Ammon's horn (tissue), 1 donor: ENCODE measurements around the gene METTL21C.

Experiments used
- DNase-seq: peaks from one replicate; pipeline ENCODE4 v3.0.0-alpha.2; 2016; ENCODE audit warnings: low spot score

METTL21C gene

GRCh38 chr13:102694937-102695336 lies at the start of gene METTL21C:
Gene METTL21C (minus strand): TSS chr13:102695044. CDS start chr13:102694498, 546 bp downstream.
- DNase-seq, result no peak

GRCh38 chr13:102742506-102742905 lies 47.7 kb upstream of the METTL21C start:
- no peak for DNase-seq

DNA sequence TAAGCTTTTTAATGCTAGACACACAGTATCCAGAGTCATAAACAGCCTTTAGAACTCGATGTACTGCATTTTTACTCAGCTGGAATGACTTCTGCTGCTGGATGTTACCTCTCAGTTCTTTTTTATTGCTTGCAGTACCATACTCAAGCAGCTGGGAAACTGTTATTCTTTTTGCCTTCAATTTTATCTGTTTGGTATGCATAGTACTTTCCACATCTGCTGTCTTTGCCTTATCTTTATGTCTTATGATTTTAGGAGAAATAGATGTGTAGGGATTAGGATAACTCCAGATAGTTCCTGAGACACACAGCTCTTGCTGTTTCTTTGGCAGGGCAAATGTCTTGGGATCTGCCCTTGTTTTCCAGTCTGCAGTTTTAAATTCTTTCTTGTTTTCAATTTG lies 47.3 kb upstream of the METTL21C start:
- DNase-seq, result no peak

DNA sequence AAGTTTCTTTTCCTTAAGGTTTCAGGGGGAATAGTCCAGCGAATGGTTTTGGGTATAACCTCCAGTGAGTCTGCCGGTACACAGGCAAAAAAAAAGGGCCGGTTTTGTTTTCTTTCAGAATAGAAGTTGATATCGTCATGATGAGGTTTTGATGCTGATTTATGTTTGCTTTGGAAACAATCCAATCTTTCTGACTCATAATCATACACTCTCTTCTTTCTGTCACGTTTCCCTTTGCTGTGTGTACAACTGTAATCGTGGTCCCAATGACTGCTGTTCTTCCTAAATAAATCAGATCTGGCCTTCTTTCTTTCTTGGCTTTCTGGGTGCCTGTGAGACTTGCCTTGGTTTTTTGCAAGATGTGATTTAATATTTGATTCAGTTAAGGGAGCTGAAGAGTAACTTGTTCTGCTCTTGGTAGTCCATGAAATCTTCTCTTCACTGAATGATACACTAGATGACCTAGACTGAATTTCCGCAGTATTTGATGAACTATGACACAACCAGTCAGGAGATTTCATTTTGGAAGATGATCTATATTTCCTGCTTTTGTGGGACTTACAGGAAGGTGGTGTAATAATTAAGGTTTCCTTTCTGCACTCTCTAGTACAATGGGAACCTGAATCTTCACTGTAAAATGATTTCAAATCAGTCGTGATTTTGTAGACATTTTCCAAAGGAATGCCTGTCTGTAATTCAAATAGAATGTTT lies 34.9 kb upstream of the METTL21C start:
- no peak for DNase-seq

- no peak for DNase-seq
Measured at GRCh38 chr13:102726430-102726829, 31.6 kb upstream of the METTL21C start.

DNA sequence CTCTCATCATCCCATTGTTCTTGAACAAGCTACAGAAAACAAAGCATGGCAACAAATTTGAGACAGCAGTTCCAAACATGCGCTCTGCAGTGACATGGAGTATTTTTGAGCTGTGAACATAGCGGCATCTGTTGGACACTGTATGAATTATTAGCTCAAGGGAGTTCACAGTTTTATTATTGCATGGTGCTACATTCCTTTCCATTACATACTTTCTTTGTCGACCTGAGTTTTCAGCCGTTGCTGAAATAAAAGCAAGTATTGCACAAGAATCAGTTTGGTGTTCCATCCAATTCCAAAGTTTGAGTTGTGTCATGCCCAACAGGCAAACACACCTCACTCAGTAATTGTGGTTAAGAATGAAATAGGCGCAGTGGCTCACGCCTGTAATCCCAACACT lies 30.1 kb upstream of the METTL21C start:
- DNase-seq, result peak; percentile 66

GRCh38 chr13:102721800-102722231 lies 27.0 kb upstream of the METTL21C start:
- DNase-seq, result peak; percentile 89

- DNase-seq, result no peak
Measured at GRCh38 chr13:102718746-102719145, 23.9 kb upstream of the METTL21C start.

DNA sequence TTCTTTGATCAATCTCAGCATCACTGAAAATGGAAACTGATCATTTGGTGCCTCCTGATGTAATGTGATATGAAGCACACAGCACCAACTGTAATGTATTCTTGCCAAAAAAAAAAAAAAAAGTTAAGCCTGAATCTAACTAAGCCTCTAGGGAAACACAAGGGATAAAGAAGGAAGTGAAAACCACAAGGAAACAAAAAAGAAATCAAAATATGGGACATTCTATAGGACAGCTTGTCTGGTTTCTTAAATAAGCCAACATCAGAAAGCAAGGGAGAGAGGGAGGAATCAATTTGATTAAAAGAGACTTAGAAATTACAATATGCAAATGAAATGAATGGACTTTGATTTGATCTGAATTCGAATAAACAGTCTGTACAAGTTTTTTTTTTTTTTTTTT lies 20.6 kb upstream of the METTL21C start:
- DNase-seq, result no peak

GRCh38 chr13:102710261-102710679 lies 15.4 kb upstream of the METTL21C start:
- DNase-seq, result no peak

DNA sequence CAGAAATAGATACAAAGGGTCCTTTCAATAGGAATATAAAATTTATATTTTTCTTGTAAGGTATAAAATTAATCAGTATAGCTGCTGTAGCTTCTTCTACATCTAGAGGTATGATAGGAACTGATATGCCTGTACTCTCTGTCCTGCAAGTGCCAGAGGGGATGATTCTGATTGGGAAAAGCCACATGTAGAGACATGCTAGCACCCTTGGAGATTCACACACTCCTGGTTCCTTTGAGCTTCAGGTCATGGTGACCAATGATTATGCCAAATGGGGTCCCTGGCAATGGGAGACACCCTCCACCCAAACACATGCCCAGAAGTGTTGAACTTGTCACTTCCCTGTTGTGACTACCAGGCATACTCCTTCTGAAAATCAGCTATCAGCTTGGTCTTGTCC lies 14.7 kb upstream of the METTL21C start:
- no peak for DNase-seq

GRCh38 chr13:102708991-102709390 lies 14.1 kb upstream of the METTL21C start:
- no peak for DNase-seq

- DNase-seq, result no peak
Measured at GRCh38 chr13:102708211-102708610, 13.4 kb upstream of the METTL21C start.

- peak; percentile 25 for DNase-seq
Measured at GRCh38 chr13:102707467-102707866, 12.6 kb upstream of the METTL21C start.

DNA sequence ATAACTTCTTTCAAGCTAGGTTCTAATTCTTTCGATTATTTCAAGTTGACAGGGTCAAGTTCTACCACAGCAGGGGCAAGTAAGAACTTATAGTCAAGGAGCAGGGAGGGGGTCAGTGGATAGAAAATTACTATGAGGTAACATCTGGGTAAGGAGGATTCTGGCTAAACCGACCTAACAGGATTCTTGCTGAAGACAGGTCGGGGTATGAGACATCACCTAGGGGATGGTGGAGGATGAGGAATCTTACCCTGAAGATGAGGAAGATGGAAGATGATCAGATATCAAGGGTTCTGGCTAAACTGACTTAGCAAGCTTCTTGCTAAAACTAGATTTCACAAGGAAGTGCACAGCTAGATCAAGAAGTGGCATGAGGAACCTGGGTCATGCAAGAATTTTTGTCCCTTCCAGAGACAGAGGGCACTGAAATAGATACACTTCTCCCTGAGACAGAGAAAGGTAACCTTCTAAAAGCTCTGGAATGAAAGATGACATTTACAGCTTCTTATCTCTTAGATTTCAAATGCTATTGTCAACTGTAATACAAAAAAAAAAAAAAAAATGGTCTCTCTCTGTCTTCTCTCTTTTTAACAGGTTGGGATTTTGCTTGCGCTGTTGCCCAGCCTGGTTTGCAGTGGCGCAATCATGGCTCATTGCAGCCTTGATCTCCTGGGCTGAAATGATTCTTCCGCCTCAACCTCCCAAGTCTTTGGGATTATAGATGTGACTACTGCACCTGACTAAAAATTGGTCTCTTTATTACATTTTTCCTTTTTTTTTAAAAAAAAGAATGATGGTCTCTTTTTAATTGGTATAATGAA lies 9.6 kb upstream of the METTL21C start:
- DNase-seq, result no peak

DNA sequence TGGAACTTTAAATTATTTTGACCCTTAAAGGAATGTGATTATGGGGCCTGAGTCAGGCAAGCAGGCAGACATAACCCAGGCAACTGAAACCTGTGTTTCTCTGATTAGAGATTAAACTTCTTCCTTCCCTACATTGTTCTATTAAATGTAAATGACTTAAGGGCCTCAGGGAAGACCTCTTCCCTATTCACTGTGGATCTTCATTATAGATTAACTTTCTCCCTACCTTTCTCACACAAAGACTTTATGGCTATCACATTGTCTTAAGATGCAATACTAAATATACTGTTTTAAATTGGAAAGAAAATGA lies 8.8 kb upstream of the METTL21C start:
- DNase-seq, result no peak

DNA sequence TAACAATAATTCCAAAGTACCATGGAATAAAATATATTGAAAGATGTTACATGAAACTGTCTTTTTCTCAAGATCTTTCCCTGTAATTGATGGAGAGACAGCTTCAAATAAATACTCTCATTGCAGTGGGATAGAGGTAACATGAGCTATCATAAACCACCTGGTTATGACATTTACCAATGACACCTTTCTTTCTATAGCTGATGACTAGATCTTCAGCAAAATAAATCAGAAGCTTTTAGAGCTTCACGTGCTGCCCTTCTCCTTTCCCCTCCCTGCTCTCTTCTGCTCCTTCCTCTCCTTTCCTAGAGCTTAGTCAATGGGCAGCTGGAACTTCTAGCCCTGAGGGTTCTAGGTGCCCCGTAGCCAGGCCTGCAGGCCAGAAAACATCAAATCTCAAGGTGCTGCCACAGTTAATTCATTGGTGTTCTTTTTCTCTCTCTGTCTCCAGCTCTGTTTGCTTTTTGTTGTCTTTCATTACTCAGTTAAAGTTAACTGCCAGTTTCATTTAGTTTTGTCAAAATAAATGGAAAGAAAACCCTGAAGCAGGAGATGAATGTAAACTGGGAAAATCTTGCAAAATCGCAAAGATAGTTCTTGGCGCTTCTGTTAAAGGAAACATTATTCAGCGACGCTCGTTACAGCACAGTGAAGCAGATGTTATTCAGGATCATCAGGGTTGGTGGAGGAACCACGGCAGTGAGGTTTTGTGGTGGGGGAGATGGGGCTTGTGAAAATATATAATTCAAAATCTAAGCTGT lies 8.3 kb upstream of the METTL21C start:
- DNase-seq, result no peak

DNA sequence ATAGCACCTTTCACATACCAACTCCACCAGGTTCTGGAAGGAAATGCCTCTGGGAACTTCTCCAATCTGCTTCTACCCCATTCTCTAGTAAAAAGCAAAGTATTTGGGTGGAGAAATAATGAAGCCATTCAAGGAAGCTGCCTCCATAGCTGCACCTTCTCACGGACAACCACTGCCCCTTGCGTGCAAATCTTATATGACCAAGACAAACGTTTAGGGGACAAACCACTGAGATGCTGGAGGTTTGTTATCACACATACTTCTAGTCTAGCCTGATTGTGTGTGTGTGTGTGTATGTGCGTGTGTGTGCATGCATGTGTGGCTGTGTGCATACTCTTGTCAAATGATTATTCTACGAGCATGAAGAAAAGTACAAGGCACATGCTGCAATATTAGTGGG lies 6.5 kb upstream of the METTL21C start:
- DNase-seq, result no peak

GRCh38 chr13:102700088-102701031 lies 5.5 kb upstream of the METTL21C start:
- no peak for DNase-seq

- no peak for DNase-seq
Measured at GRCh38 chr13:102699504-102699903, 4.7 kb upstream of the METTL21C start.

DNA sequence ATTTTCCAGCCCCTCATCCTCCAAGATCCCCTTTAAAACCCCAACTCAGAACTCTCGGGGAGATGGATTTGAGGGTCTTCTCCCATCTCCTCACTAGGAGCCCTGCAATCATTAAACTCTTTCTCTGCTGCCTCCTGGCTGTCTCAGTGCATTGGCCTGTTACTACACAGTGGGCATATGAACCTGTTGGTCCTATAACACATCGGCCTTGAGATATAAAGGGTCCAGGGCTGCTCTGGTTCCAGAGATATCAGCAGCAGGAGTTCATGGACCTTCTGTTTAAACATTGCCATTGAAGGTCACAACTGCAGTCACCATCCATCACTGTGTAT lies 3.8 kb upstream of the METTL21C start:
- DNase-seq, result no peak
